Right lobe of liver (tissue), 4 donors: ENCODE data around the gene SDK1.

Experiments used
- CTCF ChIP-seq, 4 donors: fragments of 200-600 bp in 3 of 4; fragments of 450-650 bp in 1 of 4; IDR thresholded peaks; one replicate each; pipeline versions ENCODE4 v1.5.1 to v1.8.0; 2016 to 2022; ENCODE audit warnings: antibody characterized with exemption in 4 of 4, mild to moderate bottlenecking in 2 of 4
- POLR2A ChIP-seq: fragments of 450-650 bp; IDR thresholded peaks from one replicate; pipeline ENCODE4 v1.6.1; 2017; ENCODE audit warnings: antibody characterized with exemption, mild to moderate bottlenecking
- donor health status: DM: no; HTN: no; CAD: no.
- donor health status: DM: no; HTN: no; CAD: no.
- donor health status: DM: no; HTN: yes; CAD: no.

- no peak for TF ChIP-seq POLR2A
- TF ChIP-seq CTCF (IDR thresholded peaks at IDR 0.05), result no peak
These were observed 194.5 kb downstream of the SDK1 start for GRCh38 chr7:3495530-3495929.
